Neural cell (in vitro differentiated cells): Measurements from ENCODE around the gene SPINK7.

Source experiments
- CTCF ChIP-seq: fragments of 450-650 bp; IDR thresholded peaks from 2 replicates; pipeline ENCODE4 v1.5.1; 2014; ENCODE audit warnings: antibody characterized with exemption, mild to moderate bottlenecking, moderate library complexity; ENCODE audit not compliant: poor library complexity, severe bottlenecking
- EP300 ChIP-seq: fragments of 450-650 bp; conservative IDR thresholded peaks from 2 replicates; pipeline ENCODE4 v1.6.1; 2014; ENCODE audit warnings: antibody characterized with exemption, mild to moderate bottlenecking, moderate library complexity; ENCODE audit not compliant: poor library complexity, severe bottlenecking

- TF ChIP-seq CTCF (no peak), EP300 (no peak)
Measured at GRCh38 chr5:148333262-148333849, 21.1 kb downstream of the SPINK7 start.
